DMS79 treated with DMSO at 0.1 percent for 48 hours (cell line): ENCODE results near the gene SMURF2.
"Not testable (repeated sequence)": the region's sequence is repeated elsewhere in the genome, so short reads cannot be mapped to it uniquely, and the experiment has no call there.

Experiments
- DNase-seq: peaks from one replicate; lab custom pipeline; 2025; lab: John Stamatoyannopoulos, UW

The SMURF2 gene

DNA sequence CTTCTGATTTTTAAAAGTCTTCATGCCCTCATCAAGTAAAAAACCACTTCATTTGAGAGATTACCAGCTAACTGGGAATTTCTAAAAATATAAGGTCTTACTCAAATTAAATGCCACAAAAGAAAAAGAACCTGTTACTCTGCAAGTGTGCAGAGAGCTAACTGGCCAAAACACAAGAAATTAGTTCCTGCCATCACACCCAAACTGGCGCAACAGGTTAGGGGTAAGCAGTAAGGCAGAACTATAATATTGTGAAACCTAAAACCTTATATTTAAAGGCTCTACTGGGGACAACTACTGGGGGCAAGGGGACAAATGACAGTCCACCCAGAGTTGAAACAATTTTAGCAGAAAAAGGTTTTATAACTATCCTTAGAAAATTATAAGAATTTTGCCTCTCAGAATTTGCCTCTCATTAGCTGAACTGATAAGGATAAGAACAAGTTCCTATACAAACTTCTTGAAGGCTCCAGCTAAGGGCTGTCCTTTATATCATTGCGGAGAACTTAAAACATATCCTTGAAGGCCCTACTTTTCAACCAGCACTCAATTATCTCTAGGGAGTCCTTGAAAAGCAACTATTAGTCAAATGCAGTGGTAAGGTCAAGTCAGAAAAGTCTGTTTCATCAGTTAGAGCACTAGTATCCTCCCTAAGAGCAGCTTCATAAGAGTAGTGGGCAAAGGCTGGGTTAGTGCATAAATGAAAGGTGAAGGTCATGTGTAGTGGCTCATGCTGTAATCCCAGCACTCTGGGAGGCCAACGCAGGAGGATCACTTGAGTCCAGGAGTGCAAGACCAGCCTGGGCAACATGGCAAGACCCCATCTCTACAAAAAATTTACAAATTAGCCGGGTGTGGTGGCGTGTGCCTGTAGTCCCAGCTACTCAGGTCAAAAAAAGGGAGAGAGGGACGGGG, 31.5 kb downstream of the SMURF2 start:
- no peak for DNase-seq

- DNase-seq, result no peak
Observed at GRCh38 chr17:64628641-64629040, 33.5 kb downstream of the SMURF2 start.

GRCh38 chr17:64627797-64628196, 34.3 kb downstream of the SMURF2 start:
- no peak for DNase-seq

- no peak for DNase-seq
Observed at GRCh38 chr17:64626827-64627226, 35.3 kb downstream of the SMURF2 start.

DNA sequence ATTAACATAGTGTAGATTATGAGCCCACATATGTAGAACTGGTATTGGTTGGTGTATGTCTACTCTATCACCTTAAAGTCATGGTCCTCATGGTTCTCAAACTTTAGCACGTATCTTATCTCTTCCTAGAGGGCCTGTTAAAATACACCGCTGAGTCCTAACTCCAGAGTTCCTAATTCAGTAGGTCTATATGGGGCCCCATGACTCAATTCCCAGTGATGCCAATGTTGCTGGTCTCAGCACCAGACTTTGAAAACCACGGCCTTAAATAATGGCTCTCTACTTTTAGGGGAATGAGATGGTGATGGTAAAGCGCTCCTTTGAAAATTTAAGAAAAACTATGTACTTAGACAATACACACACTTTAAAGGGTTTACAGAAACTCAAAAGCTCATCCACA, 36.6 kb downstream of the SMURF2 start:
- DNase-seq, result no peak

- DNase-seq, result no peak
Observed at GRCh38 chr17:64622931-64623654, 39.0 kb downstream of the SMURF2 start.

DNA sequence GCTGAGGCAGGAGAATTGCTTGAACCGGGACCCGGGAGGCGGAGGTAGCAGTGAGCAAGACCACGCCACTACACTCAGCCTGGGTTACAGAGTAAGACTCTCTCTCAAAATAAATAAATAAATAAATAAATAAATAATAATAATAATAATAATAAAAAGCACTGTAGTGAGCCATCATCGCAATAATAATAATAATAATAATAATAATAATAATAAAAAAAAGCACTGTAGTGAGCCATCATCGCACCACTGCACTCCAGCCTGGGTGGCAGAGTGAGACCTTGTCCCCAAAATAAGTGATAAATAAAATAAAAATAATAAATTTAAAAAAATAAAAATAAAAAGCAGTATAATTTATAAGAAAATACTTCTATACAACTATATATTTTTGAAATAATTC, 40.3 kb downstream of the SMURF2 start:
- no peak for DNase-seq

DNA sequence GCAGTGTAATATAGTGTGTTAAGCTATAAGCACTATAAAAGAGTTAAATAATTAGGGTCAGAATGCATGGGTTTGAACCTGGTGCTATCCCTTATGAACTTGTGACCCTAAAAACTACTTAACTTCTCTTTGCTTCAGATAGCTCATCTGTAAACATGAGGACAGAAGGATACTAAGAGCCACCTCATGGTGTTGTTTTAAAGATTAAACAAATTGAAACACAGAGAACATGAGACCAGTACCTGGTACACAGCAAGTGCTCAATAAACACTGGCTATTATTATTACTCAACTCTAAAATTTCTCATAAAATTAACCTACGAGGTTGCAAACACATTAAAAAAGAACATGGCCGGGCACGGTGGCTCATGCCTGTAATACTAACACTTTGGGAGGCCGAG, 43.3 kb downstream of the SMURF2 start:
- no peak for DNase-seq

- no peak for DNase-seq
Observed at GRCh38 chr17:64617125-64617780, 44.9 kb downstream of the SMURF2 start.

GRCh38 chr17:64615028-64615677, 47.0 kb downstream of the SMURF2 start:
- DNase-seq, result no peak

- no peak for DNase-seq
Observed at GRCh38 chr17:64614266-64615027, 47.7 kb downstream of the SMURF2 start.

DNA sequence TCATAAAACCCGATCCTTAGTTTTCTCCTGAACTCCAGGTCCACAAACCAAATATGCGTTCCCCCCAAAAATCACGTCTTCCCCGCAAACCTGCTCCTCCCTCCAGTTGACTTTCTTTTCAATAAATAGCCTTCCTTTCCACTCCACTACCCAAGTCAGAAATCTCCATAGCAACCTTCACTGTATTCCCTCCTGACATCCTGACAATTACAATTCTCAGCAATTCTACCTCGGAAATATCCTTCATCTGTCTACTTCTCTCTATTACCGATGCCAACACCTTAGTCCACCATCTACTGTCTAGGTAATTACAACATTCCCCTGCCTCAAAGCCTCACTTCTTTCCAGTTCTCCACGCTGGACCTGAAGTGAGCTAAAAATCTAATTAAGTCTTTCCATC, 50.7 kb downstream of the SMURF2 start:
- DNase-seq, result no peak

GRCh38 chr17:64610244-64610643, 51.9 kb downstream of the SMURF2 start:
- DNase-seq, result not testable (repeated sequence)

DNA sequence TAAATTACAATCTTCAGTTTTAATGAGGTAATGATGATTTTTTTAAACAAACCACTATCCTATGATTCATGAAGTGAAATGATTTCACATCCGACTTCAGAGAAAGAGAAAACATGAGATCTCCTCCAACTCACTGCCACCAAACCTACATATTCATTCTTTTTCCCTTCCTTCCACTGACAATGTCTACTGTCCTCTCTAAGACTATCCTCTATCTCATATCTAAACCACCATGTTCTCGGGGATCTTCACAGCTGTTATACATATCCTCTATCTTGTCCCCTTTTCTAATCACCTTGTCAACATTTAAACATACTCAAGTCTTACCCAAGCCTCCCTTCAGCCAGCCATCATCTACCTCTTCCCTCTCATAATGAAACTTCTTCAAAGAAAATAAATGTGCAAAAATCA, 53.5 kb downstream of the SMURF2 start:
- DNase-seq, result no peak

- DNase-seq, result no peak
Observed at GRCh38 chr17:64607862-64608565, 54.1 kb downstream of the SMURF2 start.

DNA sequence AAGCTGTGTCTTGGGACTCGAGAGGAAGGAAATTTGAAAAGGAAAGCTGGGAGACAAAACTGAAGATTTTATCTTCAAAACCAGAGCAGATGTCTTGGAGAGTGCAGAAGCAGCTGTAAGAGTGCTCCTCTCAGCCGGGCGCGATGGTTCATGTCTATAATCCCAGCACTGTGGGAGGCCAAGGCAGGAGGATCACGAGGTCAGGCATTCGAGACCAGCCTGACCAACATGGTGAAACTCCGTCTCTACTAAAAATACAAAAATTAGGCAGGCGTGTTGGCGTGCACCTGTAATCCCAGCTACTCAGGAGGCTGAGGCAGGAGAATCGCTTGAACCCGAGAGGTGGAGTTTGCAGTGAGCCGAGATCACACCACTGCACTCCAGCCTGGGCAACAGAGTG, 57.6 kb downstream of the SMURF2 start:
- DNase-seq, result not testable (repeated sequence)

DNA sequence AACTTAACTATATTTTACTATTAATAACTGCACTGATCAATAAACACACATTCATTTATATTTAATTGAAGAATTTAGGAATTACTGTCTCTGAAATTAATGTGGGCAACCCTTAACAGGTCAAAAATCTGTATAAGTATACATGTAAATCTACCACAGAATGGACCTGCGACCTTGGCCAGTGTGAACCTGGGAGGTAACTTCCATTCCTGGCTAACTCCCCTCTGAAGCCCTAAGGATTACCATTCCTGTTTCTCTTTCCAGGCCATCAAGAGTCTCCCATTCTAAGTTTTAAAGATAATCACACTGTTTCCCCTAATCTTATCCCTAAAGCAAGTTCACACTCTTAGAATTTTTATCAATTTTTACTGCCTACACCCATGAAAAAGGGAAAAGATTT, 58.1 kb downstream of the SMURF2 start:
- DNase-seq, result no peak

DNA sequence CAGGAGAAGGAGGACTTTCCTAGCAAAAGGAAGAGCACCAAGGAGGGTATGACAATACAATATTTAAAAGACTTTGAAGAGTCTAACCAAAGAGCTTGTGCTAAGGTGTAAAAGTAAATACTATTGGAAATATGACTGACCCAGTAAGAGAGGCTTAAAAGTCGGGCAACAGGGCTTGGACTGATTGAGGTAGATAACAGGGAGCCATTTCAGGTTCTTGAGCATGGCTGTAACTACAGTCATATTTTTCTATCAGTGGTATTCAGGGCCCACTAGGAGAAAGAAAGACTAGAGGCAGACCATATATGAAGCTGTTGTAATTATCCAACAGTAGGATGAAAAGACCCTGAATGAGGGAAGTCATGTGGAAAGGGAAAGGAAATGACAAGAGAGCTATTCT, 62.3 kb downstream of the SMURF2 start:
- DNase-seq, result no peak

- no peak for DNase-seq
Observed at GRCh38 chr17:64599187-64599676, 62.9 kb downstream of the SMURF2 start.

DNA sequence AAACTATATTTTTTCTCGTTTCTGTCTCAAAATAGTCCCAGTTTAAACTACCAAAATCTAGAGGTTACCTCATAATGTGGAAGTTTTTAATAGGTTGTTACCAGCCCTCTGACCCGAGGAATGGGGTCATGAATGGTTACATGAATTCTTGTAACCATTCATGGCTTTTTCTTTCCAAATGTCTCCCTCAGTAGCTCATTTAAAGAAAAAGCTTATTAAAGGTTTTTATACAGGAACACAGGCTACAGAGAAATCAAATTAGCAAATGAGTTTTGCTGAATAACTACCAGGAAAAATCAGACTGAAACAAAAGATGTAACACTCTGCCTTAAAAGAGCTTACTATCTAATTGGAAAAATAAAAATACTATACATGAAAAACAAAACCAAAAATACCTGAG, 63.4 kb downstream of the SMURF2 start:
- no peak for DNase-seq

- DNase-seq, result no peak
Observed at GRCh38 chr17:64596988-64597387, 65.1 kb downstream of the SMURF2 start.
